Measurements from ENCODE around the gene MRPL32.

The MRPL32 gene

DNA sequence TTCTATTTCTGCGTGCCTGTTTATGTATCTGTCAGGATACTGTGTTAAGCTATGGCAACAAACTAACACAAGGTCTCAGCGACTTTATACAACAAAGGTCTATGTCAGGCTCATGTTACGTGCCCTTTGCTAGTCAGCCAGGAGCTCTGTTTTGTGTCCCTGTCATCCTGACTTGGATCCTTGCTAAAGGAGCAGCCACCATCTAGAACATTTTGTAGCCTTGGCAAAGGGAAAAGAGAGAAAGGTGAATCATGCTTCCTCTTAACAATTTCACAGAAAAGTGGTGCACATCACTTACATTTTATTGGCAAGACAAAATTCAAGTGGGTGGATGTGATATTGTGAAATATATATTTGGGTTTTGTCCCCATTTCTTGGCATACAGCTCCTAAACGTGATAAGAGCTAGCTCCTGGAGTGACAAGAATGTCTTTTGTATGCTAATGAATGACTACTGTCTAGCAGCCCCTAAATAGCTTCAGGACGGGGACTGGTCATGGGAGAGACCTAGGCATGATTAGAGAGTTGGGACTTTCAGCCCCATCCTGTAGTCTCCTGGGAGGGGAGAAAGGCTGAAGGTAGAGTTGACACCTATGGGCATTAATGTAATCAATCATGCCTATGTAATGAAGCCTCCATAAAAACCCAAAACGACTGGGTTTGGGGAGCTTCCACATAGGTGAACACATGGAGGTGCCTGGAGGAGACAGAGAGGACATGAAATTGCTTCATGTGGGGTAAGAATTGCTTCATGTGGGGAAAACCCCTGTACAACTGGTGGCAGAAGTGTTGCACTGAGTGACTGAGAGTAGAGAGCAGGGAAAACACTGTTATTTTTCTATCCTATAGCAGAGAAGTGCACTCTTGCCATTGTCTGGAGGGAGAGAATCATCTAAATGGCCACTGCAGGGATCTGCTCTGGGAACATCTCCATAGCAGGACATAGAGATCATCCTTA, 33.0 kb downstream of the MRPL32 start:
- DNase-seq (ENCODE audit: low spot score), result no peak

DNA sequence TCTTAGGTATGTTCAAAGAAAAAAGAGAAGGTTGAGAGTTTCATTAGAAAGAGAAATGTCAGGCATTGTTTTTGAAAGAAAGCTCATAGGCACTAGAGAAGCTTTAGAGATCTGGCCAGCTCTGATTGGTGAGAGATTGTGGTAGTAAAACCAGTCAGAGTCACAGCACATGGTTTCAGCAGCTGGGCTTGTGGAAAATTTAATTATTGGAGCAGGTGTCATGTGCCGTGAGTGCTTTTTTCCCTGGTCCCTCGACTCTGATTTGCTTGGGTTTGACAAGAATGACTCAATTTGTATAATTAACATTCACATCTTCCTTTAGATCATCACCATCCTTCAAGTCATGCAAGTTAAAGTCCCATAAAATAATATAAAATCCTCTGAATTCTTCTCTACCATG, 35.2 kb downstream of the MRPL32 start:
- DNase-seq (ENCODE audit: low spot score), result no peak

- DNase-seq (ENCODE audit: low spot score), result peak; percentile 12
These were observed 40.7 kb downstream of the MRPL32 start for GRCh38 chr7:42972699-42973500.

DNA sequence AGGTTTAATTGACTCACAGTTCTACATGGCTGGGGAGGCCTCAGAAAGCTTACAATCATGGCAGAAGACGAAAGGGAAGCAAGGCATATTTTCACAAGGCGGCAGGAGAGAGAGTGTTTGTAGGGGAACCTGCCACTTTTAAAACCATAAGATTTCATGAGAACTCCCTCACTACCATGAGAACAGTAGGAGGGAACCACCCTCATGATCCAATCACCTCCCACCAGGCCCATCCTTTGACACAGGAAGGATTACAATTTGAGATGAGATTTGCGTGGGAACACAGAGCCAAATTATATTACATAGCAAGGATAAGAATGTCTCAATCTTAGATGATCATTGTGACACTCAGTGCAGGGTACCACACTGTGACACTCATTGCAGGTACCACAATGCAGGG, 44.2 kb downstream of the MRPL32 start:
- DNase-seq (ENCODE audit: low spot score), result no peak

DNA sequence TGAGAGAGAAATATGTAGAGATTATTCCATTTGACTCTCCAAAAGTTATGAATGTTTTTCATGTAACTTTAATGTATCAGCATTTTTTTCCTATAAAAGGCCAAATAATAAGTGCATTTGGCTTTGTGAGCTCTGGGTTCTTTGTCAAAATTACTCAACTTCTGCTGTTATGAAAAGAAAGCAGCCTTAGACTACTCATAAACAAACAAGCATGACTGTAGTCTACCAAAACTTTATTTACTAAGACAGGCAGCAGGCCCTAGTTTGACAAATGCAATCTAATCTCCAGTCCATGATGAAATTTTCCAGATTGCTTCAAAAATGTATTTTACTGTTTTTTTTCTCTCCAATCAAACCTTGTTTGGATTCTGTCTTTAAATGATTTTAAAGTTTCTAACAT, 46.3 kb downstream of the MRPL32 start:
- no peak for DNase-seq (ENCODE audit: low spot score)

DNA sequence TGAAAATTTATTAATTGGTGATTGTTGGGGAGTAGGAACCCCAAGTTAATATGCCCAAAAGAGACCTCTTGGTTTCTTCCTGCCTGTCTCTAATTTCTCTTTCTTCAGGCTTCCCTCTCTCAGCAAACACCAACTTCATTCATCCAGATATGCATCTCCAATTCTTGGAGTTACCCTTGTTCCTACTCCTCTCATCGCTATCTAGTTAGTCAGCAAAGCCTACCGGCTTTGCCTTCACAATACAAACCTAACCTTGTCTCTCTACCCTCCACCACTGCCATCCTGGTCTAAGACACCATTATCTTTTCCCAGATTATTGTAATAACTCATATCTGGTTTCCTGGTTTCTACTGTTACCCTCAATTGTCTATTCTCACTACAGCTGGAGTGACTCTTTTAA, 47.9 kb downstream of the MRPL32 start:
- no peak for DNase-seq (ENCODE audit: low spot score)

DNA sequence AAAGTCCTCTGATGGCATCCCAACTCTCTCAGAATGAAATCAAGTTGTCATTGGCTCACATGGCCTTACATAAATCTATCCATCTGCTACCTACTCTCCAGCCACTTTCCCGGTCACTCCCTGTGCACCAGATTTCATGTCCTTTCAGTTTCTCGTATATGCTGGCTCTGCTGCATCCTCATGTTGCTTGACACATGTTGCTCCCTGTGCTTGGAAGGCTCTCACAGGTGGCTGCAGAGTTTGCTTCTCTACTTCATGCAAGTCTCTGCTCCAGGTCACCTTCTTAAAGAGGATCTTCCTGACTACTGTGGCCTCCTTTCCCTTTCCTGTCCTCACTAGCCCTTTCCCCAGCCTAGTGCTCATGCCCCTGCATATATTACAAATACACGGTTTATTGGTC, 48.3 kb downstream of the MRPL32 start:
- DNase-seq (ENCODE audit: low spot score), result no peak

DNA sequence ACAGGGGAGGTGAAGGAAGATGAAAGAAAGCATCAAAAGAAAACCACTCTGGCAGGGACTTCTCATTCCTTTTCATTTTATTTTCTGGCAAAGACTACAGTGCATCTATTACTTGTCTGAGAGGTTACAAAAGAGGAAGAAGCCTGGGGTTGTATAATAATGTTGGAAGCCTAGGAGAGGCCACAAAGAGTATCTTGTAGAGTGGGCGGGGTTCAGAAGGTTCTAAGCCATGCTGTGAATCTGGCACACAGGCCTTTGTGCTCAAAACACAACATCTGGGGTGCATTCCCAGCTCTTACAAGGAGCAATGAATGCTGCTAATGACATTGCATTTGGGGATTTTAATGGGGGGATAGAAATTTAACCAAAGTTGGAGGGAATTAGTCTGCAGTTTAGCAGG, 49.4 kb downstream of the MRPL32 start:
- no peak for DNase-seq (ENCODE audit: low spot score)

DNA sequence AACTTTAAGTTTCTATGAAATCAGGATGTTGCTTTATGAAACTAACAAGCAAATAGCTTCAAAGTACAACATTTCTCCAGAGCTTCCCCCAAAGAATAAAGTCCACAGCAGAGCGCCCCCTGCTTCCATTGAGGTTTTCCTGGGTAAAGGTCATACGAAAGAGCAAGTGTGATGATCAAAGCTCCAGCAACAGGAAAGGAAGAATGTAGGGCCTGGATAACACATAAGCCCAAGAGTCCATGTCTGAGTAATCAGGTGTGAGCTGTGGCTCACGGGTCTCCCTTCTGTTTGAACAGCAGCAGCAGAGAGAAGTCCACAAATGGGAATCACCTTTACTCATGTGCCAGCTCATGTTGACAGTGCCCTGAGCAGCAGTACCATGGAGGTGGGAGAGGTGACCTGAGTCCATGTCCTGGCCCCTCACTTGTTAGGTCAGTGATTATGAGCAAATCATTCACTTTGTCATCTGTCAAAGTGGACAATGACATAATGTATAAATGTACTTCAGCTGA, 50.5 kb downstream of the MRPL32 start:
- DNase-seq (ENCODE audit: low spot score), result peak; percentile 45

DNA sequence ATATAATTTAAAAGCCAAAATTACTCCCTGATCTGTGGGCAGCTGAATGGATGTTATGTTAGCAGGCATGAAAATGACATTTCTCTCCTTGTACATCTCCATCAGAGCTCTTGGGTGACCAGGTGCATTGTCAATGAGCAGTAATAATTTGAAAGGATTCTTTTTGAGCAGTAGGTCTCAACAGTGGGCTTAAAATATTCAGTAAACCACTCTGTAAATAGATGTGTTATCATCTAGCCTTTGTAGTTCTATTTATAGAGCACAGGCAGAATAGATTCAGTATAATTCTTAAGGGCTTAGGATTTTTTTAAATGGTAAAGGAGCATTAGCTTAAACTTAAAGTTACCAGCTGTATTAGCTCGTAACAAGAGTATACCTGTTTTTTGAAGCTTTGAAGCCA, 52.0 kb downstream of the MRPL32 start:
- no peak for DNase-seq (ENCODE audit: low spot score)

GRCh38 chr7:42986213-42986612, 54.0 kb downstream of the MRPL32 start:
- no peak for DNase-seq (ENCODE audit: low spot score)

- DNase-seq (ENCODE audit: low spot score), result no peak
These were observed 54.6 kb downstream of the MRPL32 start for GRCh38 chr7:42986781-42987248.
